ENCODE data around the gene DBNDD1. TPM values are rescaled to one million over a fixed set of nuclear protein-coding genes. Genes with fewer than 3 reads are reported as not detected.

Gene DBNDD1
- total RNA-seq, 1 experiment from 2014 or later, result 75.0 TPM

DNA sequence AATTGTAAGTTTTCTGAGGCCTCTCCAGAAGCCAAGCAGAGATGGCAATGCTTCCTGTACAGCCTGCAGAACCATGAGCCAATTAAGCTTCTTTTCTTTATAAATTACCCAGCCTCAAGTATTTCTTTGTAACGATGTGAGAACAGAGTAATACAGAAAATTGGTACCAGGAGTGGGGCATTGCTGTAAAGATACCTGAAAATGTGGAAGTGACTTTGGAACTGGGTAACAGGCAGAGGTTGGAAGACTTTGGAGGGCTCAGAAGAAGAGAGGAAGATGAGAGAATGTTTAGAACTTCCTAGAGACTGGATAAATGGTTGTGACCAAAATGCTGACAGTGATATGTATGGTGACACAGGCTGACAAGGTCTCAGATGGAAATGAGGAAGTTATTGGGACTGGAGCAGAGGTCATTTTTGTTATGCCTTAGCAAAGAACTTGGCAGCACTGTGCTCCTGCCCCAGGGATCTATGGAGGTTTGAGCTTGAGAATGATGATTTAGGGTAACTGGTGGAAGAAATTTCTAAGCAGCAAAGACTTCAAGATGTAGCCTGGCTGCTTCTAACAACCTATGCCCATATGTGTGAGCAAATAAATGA is 34.7 kb upstream of the DBNDD1 start (continued):
- TF ChIP-seq, protein P1, sequence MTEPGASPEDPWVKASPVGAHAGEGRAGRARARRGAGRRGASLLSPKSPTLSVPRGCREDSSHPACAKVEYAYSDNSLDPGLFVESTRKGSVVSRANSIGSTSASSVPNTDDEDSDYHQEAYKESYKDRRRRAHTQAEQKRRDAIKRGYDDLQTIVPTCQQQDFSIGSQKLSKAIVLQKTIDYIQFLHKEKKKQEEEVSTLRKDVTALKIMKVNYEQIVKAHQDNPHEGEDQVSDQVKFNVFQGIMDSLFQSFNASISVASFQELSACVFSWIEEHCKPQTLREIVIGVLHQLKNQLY (CRISPR knock-in tag; IDR thresholded peaks at IDR 0.05), result no peak
- TF ChIP-seq ZNF138 (CRISPR knock-in tag; conservative IDR thresholded peaks at IDR 0.05) (no peak), NFE2L1 (CRISPR knock-in tag; IDR thresholded peaks at IDR 0.05) (no peak), SMAD3 (CRISPR knock-in tag; IDR thresholded peaks at IDR 0.05; ENCODE audit: borderline replicate concordance) (no peak), NR2C2 (CRISPR knock-in tag; IDR thresholded peaks at IDR 0.05) (no peak), NFYB (CRISPR knock-in tag; conservative IDR thresholded peaks at IDR 0.05; ENCODE audit: low read depth) (no peak), ZNF232 (CRISPR knock-in tag; IDR thresholded peaks at IDR 0.05) (no peak)
- TF ChIP-seq, protein P2, sequence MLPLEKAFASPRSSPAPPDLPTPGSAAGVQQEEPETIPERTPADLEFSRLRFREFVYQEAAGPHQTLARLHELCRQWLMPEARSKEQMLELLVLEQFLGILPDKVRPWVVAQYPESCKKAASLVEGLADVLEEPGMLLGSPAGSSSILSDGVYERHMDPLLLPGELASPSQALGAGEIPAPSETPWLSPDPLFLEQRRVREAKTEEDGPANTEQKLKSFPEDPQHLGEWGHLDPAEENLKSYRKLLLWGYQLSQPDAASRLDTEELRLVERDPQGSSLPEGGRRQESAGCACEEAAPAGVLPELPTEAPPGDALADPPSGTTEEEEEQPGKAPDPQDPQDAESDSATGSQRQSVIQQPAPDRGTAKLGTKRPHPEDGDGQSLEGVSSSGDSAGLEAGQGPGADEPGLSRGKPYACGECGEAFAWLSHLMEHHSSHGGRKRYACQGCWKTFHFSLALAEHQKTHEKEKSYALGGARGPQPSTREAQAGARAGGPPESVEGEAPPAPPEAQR (CRISPR knock-in tag; IDR thresholded peaks at IDR 0.05), result no peak
- TF ChIP-seq, protein P3, sequence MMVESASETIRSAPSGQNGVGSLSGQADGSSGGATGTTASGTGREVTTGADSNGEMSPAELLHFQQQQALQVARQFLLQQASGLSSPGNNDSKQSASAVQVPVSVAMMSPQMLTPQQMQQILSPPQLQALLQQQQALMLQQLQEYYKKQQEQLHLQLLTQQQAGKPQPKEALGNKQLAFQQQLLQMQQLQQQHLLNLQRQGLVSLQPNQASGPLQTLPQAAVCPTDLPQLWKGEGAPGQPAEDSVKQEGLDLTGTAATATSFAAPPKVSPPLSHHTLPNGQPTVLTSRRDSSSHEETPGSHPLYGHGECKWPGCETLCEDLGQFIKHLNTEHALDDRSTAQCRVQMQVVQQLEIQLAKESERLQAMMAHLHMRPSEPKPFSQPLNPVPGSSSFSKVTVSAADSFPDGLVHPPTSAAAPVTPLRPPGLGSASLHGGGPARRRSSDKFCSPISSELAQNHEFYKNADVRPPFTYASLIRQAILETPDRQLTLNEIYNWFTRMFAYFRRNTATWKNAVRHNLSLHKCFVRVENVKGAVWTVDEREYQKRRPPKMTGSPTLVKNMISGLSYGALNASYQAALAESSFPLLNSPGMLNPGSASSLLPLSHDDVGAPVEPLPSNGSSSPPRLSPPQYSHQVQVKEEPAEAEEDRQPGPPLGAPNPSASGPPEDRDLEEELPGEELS (CRISPR knock-in tag; IDR thresholded peaks at IDR 0.05), result no peak
- TF ChIP-seq, protein P4, sequence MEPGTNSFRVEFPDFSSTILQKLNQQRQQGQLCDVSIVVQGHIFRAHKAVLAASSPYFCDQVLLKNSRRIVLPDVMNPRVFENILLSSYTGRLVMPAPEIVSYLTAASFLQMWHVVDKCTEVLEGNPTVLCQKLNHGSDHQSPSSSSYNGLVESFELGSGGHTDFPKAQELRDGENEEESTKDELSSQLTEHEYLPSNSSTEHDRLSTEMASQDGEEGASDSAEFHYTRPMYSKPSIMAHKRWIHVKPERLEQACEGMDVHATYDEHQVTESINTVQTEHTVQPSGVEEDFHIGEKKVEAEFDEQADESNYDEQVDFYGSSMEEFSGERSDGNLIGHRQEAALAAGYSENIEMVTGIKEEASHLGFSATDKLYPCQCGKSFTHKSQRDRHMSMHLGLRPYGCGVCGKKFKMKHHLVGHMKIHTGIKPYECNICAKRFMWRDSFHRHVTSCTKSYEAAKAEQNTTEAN (CRISPR knock-in tag; IDR thresholded peaks at IDR 0.05), result no peak
- TF ChIP-seq, protein P5, sequence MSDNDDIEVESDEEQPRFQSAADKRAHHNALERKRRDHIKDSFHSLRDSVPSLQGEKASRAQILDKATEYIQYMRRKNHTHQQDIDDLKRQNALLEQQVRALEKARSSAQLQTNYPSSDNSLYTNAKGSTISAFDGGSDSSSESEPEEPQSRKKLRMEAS (CRISPR knock-in tag; IDR thresholded peaks at IDR 0.05), result no peak
- TF ChIP-seq, protein P6, sequence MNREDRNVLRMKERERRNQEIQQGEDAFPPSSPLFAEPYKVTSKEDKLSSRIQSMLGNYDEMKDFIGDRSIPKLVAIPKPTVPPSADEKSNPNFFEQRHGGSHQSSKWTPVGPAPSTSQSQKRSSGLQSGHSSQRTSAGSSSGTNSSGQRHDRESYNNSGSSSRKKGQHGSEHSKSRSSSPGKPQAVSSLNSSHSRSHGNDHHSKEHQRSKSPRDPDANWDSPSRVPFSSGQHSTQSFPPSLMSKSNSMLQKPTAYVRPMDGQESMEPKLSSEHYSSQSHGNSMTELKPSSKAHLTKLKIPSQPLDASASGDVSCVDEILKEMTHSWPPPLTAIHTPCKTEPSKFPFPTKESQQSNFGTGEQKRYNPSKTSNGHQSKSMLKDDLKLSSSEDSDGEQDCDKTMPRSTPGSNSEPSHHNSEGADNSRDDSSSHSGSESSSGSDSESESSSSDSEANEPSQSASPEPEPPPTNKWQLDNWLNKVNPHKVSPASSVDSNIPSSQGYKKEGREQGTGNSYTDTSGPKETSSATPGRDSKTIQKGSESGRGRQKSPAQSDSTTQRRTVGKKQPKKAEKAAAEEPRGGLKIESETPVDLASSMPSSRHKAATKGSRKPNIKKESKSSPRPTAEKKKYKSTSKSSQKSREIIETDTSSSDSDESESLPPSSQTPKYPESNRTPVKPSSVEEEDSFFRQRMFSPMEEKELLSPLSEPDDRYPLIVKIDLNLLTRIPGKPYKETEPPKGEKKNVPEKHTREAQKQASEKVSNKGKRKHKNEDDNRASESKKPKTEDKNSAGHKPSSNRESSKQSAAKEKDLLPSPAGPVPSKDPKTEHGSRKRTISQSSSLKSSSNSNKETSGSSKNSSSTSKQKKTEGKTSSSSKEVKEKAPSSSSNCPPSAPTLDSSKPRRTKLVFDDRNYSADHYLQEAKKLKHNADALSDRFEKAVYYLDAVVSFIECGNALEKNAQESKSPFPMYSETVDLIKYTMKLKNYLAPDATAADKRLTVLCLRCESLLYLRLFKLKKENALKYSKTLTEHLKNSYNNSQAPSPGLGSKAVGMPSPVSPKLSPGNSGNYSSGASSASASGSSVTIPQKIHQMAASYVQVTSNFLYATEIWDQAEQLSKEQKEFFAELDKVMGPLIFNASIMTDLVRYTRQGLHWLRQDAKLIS (CRISPR knock-in tag; IDR thresholded peaks at IDR 0.05; ENCODE audit: borderline replicate concordance), result no peak

DNA sequence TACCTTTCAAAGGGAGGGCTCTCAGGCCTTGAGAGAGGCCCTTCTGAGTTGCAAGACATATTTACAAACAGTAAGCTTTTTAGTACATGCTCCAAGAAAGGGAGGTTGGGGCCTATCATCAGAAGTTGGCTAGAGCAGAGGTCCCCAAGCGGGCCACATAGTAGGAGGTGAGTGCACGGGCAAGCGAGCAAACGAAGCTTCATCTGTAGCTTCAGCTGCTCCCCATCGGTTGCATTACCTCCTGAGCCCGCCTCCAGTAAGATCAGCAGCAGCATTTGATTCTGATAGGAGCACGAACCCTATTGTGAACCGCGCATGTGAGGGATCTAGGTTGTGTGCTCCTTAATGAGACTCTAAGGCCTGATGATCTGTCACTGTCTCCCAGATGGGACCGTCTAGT is 31.7 kb upstream of the DBNDD1 start:
- no peak for DNase-seq (ENCODE audit: low spot score)
- Mint-ChIP-seq H3K36me3 (peaks cover 20% of the 10 kb centered on the region), H3K4me3 (no peak overlapping the region), H3K27ac (no peak overlapping the region), H3K9me3 (peaks cover 36% of the 10 kb centered on the region), H3K4me1 (peaks cover 10% of the 10 kb centered on the region), H3K27me3 (ENCODE audit: low read depth) (peaks cover 38% of the 10 kb centered on the region)
- POLR2A ChIA-PET, result no interaction called here
- CTCF ChIA-PET, result interaction anchor here (1.3 kb wide), 1 partner anchor 31 kb away, joined by 4 read pairs; no protein-coding TSS in a partner anchor
- ATAC-seq, result no peak
- TF ChIP-seq ZNF416 (CRISPR knock-in tag; IDR thresholded peaks at IDR 0.05), result no peak
- TF ChIP-seq, protein P7, sequence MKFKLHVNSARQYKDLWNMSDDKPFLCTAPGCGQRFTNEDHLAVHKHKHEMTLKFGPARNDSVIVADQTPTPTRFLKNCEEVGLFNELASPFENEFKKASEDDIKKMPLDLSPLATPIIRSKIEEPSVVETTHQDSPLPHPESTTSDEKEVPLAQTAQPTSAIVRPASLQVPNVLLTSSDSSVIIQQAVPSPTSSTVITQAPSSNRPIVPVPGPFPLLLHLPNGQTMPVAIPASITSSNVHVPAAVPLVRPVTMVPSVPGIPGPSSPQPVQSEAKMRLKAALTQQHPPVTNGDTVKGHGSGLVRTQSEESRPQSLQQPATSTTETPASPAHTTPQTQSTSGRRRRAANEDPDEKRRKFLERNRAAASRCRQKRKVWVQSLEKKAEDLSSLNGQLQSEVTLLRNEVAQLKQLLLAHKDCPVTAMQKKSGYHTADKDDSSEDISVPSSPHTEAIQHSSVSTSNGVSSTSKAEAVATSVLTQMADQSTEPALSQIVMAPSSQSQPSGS (CRISPR knock-in tag; IDR thresholded peaks at IDR 0.05; ENCODE audit: borderline replicate concordance, low read depth), result no peak
- no peak for TF ChIP-seq KAT7 (CRISPR knock-in tag; IDR thresholded peaks at IDR 0.05; ENCODE audit: borderline replicate concordance)
- TF ChIP-seq SMAD4 (CRISPR knock-in tag; IDR thresholded peaks at IDR 0.05), result no peak
- TF ChIP-seq MYBL2 (CRISPR knock-in tag; IDR thresholded peaks at IDR 0.05), result no peak
- TF ChIP-seq, protein P8, sequence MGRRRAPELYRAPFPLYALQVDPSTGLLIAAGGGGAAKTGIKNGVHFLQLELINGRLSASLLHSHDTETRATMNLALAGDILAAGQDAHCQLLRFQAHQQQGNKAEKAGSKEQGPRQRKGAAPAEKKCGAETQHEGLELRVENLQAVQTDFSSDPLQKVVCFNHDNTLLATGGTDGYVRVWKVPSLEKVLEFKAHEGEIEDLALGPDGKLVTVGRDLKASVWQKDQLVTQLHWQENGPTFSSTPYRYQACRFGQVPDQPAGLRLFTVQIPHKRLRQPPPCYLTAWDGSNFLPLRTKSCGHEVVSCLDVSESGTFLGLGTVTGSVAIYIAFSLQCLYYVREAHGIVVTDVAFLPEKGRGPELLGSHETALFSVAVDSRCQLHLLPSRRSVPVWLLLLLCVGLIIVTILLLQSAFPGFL (CRISPR knock-in tag; IDR thresholded peaks at IDR 0.05; ENCODE audit: borderline replicate concordance), result no peak
- no peak for TF ChIP-seq JAZF1 (CRISPR knock-in tag; IDR thresholded peaks at IDR 0.05)
- TF ChIP-seq FOXP1 (CRISPR knock-in tag; IDR thresholded peaks at IDR 0.05; ENCODE audit: borderline replicate concordance), result no peak
- TF ChIP-seq SP1 (CRISPR knock-in tag; conservative IDR thresholded peaks at IDR 0.05), result no peak
- TF ChIP-seq TCF7 (CRISPR knock-in tag; IDR thresholded peaks at IDR 0.05; ENCODE audit: low read depth), result no peak
- TF ChIP-seq ZNF138 (CRISPR knock-in tag; conservative IDR thresholded peaks at IDR 0.05), result no peak
- TF ChIP-seq NR3C1 (CRISPR knock-in tag; conservative IDR thresholded peaks at IDR 0.05; ENCODE audit: low read depth), result no peak
- TF ChIP-seq, protein P1 (CRISPR knock-in tag; IDR thresholded peaks at IDR 0.05), result no peak

Data from WTC11 (cell line).